NB4 (cell line): ENCODE results near the gene TRPM1.

Source experiments
- DNase-seq: peaks from one replicate; pipeline ENCODE4 v3.0.0; 2010; ENCODE audit warnings: low read depth
- H3K4me3 ChIP-seq: one replicate; pipeline ENCODE4 v1.5.1; 2011; ENCODE audit warnings: mild to moderate bottlenecking, low read depth, low read length, moderate library complexity
- MYC ChIP-seq: IDR thresholded peaks from 2 replicates; pipeline ENCODE4 v1.6.1; 2011; ENCODE audit warnings: low read depth, low read length
- POLR2A ChIP-seq: IDR thresholded peaks from 2 replicates; pipeline ENCODE4 v1.6.1; 2011; ENCODE audit warnings: mild to moderate bottlenecking; ENCODE audit not compliant: insufficient read length; ENCODE audit errors: extremely low read depth
- TF ChIP-seq, protein P1 (sequence below): IDR thresholded peaks from one replicate; pipeline ENCODE4 v1.5.1; 2012; ENCODE audit warnings: low read depth, low read length
- TF ChIP-seq, protein P2 (sequence below): IDR thresholded peaks from 2 replicates; pipeline ENCODE4 v1.6.1; 2011; ENCODE audit warnings: low read depth, low read length

The TRPM1 gene

DNA sequence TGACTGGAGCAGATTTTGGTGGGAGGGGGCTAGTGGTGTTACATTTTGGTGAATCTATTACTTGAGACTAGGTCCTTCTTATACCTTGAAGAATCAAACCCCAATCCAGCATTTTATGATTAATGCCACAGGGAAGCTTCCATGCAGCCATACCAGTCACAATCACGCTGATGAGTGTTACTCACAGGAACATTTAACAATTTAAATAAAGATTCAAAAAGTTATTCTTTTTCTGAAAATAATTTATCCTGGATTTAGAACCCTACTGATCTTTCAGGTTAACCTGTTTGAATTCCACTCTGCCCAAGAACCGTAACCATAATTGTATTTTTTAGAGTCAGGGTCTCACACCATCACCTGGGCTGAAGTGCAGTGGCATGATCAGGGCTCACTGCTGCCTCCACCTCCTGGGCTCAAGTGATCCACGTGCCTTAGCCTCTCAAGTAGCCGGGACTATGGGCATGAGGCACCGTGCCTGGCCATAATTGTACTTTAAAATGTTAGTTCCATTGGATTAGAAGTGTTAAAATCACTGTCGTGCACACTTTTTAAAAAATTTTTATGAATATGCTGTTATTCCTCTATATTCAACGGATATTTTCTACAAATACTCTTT, 109.2 kb downstream of the TRPM1 start:
- TF ChIP-seq, protein P1, sequence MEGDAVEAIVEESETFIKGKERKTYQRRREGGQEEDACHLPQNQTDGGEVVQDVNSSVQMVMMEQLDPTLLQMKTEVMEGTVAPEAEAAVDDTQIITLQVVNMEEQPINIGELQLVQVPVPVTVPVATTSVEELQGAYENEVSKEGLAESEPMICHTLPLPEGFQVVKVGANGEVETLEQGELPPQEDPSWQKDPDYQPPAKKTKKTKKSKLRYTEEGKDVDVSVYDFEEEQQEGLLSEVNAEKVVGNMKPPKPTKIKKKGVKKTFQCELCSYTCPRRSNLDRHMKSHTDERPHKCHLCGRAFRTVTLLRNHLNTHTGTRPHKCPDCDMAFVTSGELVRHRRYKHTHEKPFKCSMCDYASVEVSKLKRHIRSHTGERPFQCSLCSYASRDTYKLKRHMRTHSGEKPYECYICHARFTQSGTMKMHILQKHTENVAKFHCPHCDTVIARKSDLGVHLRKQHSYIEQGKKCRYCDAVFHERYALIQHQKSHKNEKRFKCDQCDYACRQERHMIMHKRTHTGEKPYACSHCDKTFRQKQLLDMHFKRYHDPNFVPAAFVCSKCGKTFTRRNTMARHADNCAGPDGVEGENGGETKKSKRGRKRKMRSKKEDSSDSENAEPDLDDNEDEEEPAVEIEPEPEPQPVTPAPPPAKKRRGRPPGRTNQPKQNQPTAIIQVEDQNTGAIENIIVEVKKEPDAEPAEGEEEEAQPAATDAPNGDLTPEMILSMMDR: no peak
- TF ChIP-seq MYC (no peak), POLR2A (no peak)
- TF ChIP-seq, protein P2, sequence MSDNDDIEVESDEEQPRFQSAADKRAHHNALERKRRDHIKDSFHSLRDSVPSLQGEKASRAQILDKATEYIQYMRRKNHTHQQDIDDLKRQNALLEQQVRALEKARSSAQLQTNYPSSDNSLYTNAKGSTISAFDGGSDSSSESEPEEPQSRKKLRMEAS: no peak
- peak; percentile 17 for DNase-seq
- H3K4me3 ChIP-seq: peak overlapping the region; percentile 65

DNA sequence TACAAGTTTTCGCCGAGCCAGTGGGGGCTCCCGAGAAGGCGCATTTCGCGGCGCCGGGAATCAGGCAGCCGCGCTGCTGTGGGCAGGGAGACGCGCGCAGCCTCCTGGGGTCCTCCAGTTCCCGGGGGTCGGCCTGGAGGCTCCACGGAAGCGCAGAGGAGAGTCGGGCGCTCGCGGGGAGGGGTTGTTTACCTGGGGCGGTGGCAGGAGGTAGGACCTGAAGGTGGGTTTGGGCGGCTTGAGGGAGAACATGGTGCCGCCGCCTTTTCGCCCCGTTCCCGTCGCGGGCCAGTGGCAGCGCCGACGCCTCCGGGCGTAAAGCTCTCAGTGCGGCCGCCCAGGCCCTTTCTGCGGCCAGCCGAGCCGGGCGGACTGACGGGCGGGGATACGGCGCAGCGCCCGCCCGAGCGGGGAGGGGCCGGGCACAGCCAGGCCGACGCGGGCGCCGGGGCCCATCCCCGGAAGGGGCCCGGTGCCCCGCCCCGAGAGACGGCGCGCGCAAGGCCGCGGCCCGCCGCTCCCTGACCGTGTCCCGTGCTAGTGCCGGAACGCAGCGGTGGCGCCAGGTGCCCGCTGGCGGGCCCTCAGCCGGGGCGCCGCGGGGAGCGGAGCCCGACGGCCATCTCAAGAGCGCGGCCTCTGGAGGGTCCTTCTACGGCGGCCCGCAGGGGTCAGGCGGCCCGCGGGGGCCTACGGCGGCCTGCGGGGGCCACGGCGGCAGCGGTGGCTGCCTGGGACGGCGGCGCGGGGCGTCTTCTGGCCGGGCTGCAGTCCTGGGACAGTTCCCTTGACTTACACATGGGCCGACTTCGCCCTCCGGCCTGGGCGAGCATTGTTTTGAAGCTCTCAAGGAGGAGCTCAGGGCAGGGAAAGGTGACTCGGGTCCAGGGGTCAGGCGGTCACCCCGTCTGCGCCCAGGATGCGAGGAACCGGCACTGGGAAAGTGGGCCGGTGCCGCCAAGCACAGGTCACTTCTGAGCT, 110.0 kb downstream of the TRPM1 start, which contains the start of gene MTMR10:
Gene MTMR10 (minus strand): TSS at position 374 of the 981 bp plus-strand sequence. CDS start 122 bp downstream, at position 252.
- peak; percentile 88 for DNase-seq
- H3K4me3 ChIP-seq: peak within 1 kb of the TSS; percentile 70
- TF ChIP-seq, protein P1: no peak
- TF ChIP-seq POLR2A: peak; percentile 91
- TF ChIP-seq, protein P2: peak; percentile 10; the same call in 1 of the 2 replicates
- peak; percentile 58 for TF ChIP-seq MYC

DNA sequence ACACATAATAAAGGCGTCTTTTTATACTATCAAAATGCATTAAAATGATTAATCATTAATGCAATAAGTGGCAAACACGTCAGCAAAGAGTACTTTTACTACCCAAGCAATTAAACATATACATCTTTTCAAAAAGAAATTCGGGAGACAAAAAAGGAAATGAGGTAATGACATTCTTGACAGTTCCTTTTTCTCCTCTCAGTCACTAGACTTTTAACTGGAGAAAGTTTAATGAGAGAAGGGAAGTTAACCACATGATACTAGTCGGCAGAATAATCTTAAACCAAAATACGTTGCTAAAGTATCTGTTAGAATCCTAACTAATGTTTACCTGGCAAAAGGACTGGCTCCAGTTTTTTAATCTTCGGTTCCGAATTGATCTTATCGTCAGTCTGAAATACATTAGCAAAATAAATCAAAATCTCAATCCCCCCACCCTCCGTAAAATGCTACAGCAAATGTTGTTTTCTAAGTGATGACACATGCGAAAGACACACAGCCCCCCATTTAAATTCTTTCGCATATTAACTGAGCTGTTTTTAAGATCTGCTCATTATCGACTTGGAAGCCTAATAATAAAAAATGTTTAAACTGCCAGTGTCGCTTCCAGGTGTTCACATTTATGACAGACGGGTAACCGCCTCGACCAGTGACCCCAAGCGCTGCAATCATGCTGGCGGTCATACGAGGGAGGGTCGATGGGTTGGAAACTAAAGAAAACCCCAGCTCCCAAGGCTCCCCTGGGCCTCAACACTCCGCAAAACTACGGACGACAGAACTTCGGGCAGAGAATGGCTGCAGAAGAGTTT, 110.9 kb downstream of the TRPM1 start:
- TF ChIP-seq, protein P2: peak; percentile 40; the same call in 1 of the 2 replicates
- TF ChIP-seq, protein P1: no peak
- DNase-seq: peak; percentile 61
- H3K4me3 ChIP-seq: peak overlapping the region; percentile 70

DNA sequence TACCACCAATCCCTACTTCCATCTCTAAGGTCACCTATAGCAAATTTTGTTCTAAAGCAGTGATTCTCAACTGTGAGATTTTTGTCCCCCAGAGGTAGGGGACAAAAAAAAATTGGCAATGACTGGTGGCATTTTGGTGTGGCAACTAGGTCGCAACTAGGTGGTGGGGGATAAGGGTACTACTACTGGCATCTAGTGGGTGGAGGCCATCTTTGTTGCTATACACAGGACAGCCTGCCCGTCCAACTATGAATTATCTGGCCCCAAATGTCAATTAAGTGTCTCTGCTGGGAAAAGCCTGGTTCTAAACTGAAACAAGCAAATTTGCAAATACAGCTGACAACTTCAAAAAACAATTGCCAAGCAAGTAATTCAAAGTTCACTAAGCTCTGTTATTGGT, 111.5 kb downstream of the TRPM1 start:
- H3K4me3 ChIP-seq: peak overlapping the region; percentile 70

DNA sequence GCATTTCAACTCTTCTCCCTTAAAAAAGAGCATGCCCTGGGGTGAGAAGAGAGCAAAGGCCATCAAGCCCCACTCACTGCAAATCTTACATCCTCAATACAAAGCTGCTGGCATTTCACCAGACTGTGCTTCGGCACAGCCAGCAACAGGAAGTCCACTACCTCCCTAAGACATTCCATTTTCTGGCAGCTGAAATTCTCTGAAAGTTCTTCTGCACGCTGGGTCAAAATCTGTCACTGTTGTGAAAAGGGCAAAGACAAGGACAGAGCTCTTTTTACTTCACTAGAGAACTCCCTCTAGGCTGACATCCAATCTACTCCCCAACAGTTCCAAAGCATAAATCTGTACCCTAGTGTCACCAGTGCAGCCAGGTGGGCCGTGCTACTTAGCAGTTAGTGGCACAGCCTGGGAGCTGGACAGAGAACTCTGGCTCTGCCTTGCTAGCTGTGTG, 116.4 kb downstream of the TRPM1 start:
- DNase-seq: no peak
- TF ChIP-seq MYC: no peak
- TF ChIP-seq, protein P1: no peak
- TF ChIP-seq, protein P2: no peak
- TF ChIP-seq POLR2A: no peak
- H3K4me3 ChIP-seq: no peak overlapping the region

More for the DNA sequence above, 111.5 kb downstream of the TRPM1 start:
- DNase-seq: peak; percentile 22
- TF ChIP-seq MYC (no peak), POLR2A (no peak)
- TF ChIP-seq, protein P2: no peak
- TF ChIP-seq, protein P1: no peak
